RWPE1 (cell line): ENCODE data around the gene PLSCR2.
"Not testable (repeated sequence)": the region's sequence is repeated elsewhere in the genome, so short reads cannot be mapped to it uniquely, and the experiment has no call there.

ENCODE experiments used
- CTCF ChIA-PET: fragments of 350-600 bp; sonication (Branson Sonifier 250); formaldehyde crosslinking; extraction: SDS; loops from one replicate; lab custom pipeline; 2021; lab: Yijun Ruan, JAX
- POLR2A ChIA-PET: fragments of 400-600 bp; formaldehyde crosslinking; extraction: SDS; loops from one replicate; lab custom pipeline; 2020; ENCODE audit warnings: antibody characterized with exemption; ENCODE audit not compliant: low non-redundant PET; lab: Yijun Ruan, JAX
- DNase-seq: peaks from one replicate; pipeline ENCODE4 v3.0.0; 2012; ENCODE audit warnings: low spot score
- H3K27ac ChIP-seq: fragments of 450-650 bp; 2 replicates; pipeline ENCODE4 v1.5.1; 2017
- CTCF ChIP-seq: fragments of 450-650 bp; conservative IDR thresholded peaks from 2 replicates; pipeline ENCODE4 v1.5.1; 2017; ENCODE audit warnings: low read depth, mild to moderate bottlenecking

Gene PLSCR2

GRCh38 chr3:146454796-146455195 lies 14.6 kb downstream of the PLSCR2 start:
- no peak for DNase-seq
- no peak overlapping the region for H3K27ac ChIP-seq
- CTCF ChIA-PET, result no interaction called here
- TF ChIP-seq CTCF, result no peak
- POLR2A ChIA-PET, result no interaction called here

DNA sequence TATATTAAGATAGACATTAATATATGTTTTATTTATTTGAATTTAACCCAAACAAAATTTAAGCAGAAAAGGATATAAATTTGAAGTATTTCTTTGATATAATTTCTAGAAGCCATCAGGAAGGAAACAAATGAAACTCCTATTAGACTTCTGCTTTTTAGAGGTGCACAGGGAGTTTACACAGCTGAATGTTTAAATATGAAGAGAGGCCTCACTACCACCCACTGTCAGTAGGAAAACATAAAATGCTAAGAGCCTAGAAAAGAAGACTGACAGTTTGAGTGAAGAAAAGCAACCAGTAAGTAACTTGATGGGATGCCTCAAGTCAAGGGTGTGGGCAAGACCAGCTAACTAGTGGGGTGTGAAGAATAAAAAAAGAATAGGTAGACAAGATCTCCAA lies 19.7 kb downstream of the PLSCR2 start:
- POLR2A ChIA-PET, result no interaction called here
- TF ChIP-seq CTCF, result no peak

DNA sequence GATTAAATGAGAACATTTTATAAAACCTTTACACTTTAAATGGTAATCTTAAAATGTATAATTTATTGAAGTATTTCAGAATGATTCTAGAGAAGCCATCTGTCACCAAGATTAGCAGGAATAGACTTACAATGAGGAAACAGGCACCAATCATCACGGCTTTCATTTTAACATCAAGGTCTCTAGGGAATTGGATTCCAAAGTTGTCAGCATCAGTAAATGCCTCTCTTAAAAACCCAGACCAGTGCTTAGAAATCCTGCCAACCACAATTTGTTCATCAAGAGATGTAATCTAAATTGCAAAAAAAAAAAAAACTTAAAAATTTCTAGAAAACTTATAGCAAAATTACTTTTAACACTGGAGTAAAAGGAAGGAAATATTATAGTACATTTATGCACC lies 20.3 kb downstream of the PLSCR2 start:
- ChIA-PET CTCF (interaction anchor here (0.6 kb wide), 1 partner anchor 42 kb away, joined by 3 read pairs; no protein-coding TSS in a partner anchor), POLR2A (no interaction called here)
- TF ChIP-seq CTCF, result no peak
- DNase-seq, result no peak
- no peak overlapping the region for H3K27ac ChIP-seq

More for the DNA sequence above, 19.7 kb downstream of the PLSCR2 start:
- CTCF ChIA-PET, result interaction anchor here (0.6 kb wide), 1 partner anchor 42 kb away, joined by 3 read pairs; no protein-coding TSS in a partner anchor
- no peak overlapping the region for H3K27ac ChIP-seq
- DNase-seq, result no peak

- CTCF ChIA-PET, result no interaction called here
- no peak overlapping the region for H3K27ac ChIP-seq
- no peak for TF ChIP-seq CTCF
- no peak for DNase-seq
- POLR2A ChIA-PET, result no interaction called here
Measured at GRCh38 chr3:146446026-146446425, 23.3 kb downstream of the PLSCR2 start.

- POLR2A ChIA-PET, CTCF ChIA-PET, H3K27ac ChIP-seq, DNase-seq: not testable (repeated sequence)
Measured at GRCh38 chr3:146440310-146440709, 29.1 kb downstream of the PLSCR2 start.

- TF ChIP-seq CTCF, result no peak
- H3K27ac ChIP-seq, result no peak overlapping the region
- no peak for DNase-seq
- CTCF ChIA-PET, result interaction anchor here (0.6 kb wide), 1 partner anchor 19 kb away, joined by 3 read pairs; no protein-coding TSS in a partner anchor
- POLR2A ChIA-PET, result no interaction called here
Measured at GRCh38 chr3:146432066-146432465, 37.3 kb downstream of the PLSCR2 start.

DNA sequence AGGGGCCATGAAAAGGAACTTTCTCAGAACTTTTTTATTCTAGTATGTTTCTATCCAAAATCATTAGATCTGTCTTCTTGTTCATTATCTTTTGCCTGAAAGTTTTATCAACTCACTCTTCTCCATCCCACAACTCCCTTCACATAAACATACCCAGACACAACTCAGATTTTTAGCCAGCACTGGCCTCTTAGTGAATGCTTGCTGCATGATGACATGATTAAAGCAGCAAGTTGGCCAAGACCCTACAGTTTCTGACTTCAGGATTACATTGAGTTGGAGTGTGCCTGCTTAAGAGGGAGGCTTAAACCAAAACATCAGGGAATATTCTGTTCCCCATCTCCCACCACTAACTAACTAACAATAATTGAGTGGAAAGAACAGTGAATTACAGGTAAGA lies 38.1 kb downstream of the PLSCR2 start:
- CTCF ChIA-PET, result no interaction called here
- DNase-seq, result no peak
- POLR2A ChIA-PET, result no interaction called here

More for the DNA sequence above, 38.1 kb downstream of the PLSCR2 start:
- H3K27ac ChIP-seq, result no peak overlapping the region
- no peak for TF ChIP-seq CTCF
